GM19239 (cell line): ENCODE data around the gene RFT1.
A peak's percentile ranks its signal among the peaks of the same experiment; 100 is the strongest.
"Not testable (repeated sequence)": the region's sequence is repeated elsewhere in the genome, so short reads cannot be mapped to it uniquely, and the experiment has no call there.

Experiments
- DNase-seq: peaks from one replicate; pipeline ENCODE4 v3.0.0; 2011; ENCODE audit warnings: low spot score; ENCODE audit not compliant: insufficient read length
- FAIRE-seq: peaks from 2 replicates; lab custom pipeline; 2011; peaks lifted over from hg19 to GRCh38; lab: Jason Lieb, UNC

RFT1 gene

GRCh38 chr3:53074366-53074696 lies 55.9 kb downstream of the RFT1 start:
- no peak for FAIRE-seq
- no peak for DNase-seq

GRCh38 chr3:53073553-53074365 lies 56.5 kb downstream of the RFT1 start:
- peak; percentile 54 for FAIRE-seq
- DNase-seq, result no peak

- FAIRE-seq (peak; percentile 95), DNase-seq (peak; percentile 87)
These were observed 57.3 kb downstream of the RFT1 start for GRCh38 chr3:53072653-53073552.

GRCh38 chr3:53071882-53072431 lies 58.3 kb downstream of the RFT1 start:
- FAIRE-seq (no peak), DNase-seq (no peak)

- FAIRE-seq (no peak), DNase-seq (no peak)
These were observed 60.7 kb downstream of the RFT1 start for GRCh38 chr3:53069422-53070068.

DNA sequence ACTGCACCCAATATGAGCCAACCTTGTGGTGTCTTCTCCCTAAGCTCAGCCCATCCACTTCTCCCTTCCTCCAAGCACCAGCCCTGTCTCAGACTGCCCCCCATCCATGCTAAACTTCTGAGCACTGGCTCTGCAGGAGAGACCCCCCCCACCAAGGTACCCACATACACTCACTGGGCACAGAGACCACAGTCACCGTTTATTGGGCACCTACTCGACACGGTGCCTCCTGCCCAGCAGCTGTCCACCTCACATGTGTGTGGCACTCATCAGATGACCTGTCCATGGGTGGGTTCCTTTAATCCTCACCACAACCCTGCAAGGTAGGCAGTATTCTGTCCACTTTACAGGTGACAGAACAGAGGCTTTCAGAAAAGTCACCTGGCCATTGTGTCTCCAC lies 62.1 kb downstream of the RFT1 start:
- DNase-seq, result no peak
- FAIRE-seq, result no peak

GRCh38 chr3:53067567-53067966 lies 62.7 kb downstream of the RFT1 start:
- no peak for DNase-seq
- no peak for FAIRE-seq

DNA sequence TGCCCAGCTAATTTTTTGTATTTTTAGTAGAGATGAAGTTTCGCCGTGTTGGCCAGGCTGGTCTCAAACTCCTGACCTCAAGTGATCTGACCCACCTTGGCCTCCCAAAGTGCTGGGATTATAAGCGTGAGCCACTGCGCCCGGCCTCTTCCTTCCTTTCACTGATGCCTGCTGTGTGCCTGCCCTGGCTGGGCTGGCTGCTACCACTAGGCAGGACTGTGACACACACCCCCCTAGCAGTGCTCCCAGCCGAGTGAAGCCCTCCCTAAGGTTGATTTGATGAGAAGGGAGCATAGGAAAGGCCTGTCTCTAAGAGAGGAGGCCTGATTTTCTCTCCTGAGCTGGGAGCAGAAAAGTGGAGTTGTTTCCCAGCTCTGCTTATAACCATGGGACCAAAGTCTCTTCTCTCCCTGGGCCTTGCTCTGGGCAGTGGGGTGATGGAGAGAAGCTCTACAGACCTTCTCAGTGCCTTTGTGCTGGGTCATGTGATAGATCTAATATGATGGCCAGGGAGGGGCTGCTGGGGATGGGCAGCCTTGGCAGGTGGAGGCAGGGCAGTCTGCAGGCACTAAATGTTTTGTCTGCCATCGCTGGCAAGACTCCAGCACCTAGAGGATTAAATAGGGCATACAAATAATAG lies 64.3 kb downstream of the RFT1 start:
- DNase-seq (no peak), FAIRE-seq (no peak)

GRCh38 chr3:53062905-53063304 lies 67.3 kb downstream of the RFT1 start:
- FAIRE-seq, result peak; percentile 28
- no peak for DNase-seq

- FAIRE-seq (peak; percentile 78), DNase-seq (no peak)
These were observed 73.8 kb downstream of the RFT1 start for GRCh38 chr3:53056442-53056841.

DNA sequence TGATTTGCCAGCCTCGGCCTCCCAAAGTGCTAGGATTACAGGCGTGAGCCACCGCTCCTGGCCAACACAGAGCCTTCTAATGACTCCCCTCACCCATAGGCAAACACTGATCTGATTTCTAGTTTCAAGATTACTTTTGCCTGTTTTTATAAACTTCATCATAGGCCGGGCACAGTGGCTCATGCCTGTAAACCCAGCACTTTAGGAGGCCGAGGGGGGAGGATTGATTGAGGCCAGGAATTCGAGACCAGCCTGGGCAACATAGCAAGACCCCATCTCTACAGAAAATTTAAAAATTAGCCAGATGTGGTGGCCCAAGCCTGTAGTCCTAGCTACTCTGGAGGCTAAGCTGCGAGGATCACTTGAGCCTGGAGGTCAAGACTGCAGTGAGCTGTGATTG lies 76.0 kb downstream of the RFT1 start:
- not testable (repeated sequence) for DNase-seq, FAIRE-seq

- FAIRE-seq, result no peak
- DNase-seq, result no peak
These were observed 78.3 kb downstream of the RFT1 start for GRCh38 chr3:53051929-53052328.

DNA sequence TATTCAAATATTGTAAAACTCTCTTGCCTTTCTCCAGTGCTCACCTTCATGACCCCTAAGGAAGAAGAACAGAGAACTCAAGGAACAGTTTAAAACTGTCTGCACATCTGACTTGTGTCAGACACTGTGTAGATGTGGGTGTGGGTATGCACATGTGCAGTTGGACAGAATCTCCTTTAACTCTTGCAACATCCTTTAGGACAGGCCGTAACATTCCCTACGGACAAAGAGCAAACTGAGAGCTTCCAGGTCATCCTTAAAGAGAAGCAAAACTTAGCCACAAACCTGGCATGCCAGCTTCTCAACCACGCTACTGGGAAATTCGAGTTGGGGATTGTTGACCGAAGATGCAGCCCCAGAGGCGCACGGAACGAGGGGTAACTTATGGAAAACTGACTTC lies 80.2 kb downstream of the RFT1 start:
- DNase-seq (no peak), FAIRE-seq (no peak)

DNA sequence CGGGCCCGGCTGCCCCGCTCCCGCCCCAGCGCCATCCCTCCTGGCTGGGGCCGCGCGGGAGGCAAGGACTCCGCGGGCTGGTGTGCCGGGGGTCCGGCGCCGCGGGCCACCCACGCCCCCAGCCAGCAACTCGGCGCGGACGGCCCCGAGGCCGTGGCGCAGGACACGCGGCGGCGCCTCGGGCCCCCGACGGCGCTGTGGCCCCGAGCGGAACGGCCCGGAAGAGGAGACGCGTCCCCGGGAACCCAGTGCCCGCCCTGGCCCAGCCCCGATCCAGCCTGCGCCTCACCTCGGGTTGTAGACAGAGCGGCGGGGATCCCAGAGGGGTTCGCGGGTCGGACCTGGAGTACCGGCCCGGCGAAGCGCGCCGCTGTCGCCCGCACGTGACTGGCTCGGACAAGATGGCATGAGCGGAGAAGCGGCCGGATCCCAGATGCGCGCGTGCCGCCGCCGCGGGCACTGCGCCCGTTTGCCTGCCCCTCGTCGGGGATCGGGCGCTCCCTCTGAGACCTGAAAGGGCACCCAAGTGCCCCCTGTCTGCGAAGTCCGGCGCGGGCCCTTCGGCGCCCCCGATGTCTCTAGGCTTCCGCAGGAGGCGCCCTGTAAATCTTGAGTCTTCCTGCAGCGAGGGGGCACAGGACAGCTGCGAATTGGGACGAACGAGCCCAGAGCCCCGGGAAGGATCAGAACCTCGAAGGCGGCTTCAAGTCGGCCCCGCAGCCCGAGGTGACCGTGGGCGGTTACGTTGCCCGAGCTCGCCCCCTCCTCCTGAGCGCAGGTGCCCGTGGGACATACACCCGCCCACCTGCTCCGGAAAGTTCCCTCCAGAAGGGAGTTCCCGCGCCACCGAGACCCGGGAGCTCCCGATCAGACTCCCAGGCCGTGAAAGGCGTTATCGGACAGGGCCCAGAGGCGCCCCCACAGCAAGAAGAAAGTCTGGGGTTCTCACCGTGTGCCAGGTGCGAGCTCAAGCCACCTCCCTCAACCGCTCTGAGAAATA lies 83.8 kb downstream of the RFT1 start:
- FAIRE-seq, result peak; percentile 18
- DNase-seq, result peak; percentile 62

DNA sequence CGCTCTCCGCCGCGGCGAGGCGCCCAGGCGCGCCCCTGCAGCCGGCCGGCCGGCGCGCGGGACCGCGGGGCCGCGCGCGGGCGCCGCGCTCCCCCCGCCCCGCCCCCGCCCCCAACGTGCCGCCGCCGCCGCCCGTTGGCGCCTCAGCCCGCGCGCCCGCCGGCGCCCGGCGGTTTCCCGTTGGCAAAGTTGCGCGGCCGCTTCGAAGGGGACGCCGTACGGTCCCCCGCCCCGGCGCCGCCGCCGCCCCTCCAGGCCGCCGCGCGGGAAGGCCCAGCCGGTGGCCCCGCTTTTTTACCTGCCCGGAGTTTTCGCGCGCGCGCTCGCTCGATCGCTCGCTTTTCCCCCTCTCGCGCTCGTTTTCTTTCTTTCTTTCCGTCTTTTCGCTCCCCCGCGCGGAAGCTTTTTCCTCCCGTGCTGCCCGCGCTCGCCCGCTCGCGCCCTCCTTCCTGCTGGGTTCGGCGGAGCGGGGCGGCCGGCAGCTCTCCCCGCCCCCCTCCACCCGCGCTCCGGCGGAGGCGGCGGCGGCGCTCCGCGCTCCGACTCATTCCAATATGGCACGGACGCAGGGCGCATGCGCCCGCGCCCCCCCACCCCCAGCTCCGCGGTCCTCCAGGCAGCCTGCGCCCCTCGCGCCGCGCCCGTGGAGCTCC lies 84.6 kb downstream of the RFT1 start, which contains the start of gene SFMBT1:
Gene SFMBT1 (minus strand): TSS at position 556 of the 653 bp plus-strand sequence. CDS start 76,945 bp downstream, outside the sequence.
- peak; percentile 48 for FAIRE-seq
- DNase-seq, result peak; percentile 88

DNA sequence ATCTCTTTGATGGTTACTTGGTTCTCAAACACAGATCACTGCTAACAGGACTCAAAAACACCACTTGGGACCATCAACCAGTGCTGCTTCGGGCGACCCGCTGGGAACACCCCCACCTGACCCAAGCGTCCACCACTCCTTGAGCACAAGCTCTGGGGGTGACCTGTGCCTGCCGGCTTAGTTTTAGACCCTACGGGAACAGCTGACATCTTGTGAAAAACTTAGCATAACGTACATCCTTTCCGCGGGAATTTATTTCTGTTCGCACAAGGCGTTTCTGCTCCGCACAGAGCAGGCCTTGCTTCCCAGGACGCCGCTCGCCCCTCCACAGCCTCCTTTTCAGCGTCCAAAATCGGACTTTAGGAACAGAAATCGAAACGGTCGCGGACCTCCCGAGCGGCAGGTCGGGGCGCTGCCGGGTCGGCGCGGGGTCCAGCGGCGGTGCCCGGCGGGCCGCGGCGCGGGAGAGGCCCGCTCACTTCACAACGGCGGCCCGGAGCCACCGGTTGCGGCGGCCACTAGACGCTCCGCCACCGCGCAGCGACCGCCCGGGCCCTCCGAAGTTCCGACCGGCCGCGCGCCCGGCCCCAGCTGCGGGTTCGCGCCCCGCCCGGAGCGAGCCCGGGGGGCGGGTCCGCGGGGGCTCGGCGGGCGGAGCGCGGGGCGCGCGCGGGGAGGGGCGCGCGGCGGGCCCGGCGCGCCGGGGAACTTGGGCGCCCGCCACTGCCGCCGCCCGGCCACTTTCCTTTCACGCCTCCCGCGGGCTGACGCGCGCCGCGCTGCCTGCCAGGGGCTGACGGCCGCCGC lies 85.3 kb downstream of the RFT1 start:
- DNase-seq, result peak; percentile 92
- FAIRE-seq, result no peak

GRCh38 chr3:53044371-53044710 lies 85.9 kb downstream of the RFT1 start:
- DNase-seq (no peak), FAIRE-seq (no peak)

- FAIRE-seq (no peak), DNase-seq (no peak)
These were observed 86.5 kb downstream of the RFT1 start for GRCh38 chr3:53043738-53044137.
